ENCODE data around the gene KIAA1586. TPM values are rescaled to one million over a fixed set of nuclear protein-coding genes. Genes with fewer than 3 reads are reported as not detected.
A peak's percentile ranks its signal among the peaks of the same experiment; 100 is the strongest.

KIAA1586 gene
- total RNA-seq, 1 donor from 2014 or later, result 39.8 TPM

DNA sequence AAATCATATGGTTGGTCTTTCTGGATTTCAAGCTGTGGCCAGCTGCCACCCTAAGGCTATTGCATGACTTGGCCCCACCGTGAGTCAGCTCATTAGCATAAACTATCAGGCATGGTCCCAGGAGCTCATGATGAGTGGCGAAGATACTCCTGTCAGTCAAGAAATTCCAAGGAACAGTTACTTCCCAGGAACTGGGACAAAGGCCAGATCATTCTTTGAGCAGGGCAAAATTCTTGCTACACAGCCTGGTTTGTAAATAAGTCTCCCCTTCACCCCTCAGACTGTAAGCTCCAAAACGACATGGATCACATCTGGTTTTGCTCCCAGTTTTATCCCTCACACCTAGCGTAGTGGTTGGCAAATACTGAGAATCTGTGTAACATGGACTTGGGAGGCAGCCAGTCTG, 33.0 kb upstream of the KIAA1586 start:
- no peaks in the 10 kb centered on the region for H3K9me3 Mint-ChIP-seq
- H3K27me3 Mint-ChIP-seq (ENCODE audit: low read depth), result no peaks in the 10 kb centered on the region
- TF ChIP-seq, protein P1, sequence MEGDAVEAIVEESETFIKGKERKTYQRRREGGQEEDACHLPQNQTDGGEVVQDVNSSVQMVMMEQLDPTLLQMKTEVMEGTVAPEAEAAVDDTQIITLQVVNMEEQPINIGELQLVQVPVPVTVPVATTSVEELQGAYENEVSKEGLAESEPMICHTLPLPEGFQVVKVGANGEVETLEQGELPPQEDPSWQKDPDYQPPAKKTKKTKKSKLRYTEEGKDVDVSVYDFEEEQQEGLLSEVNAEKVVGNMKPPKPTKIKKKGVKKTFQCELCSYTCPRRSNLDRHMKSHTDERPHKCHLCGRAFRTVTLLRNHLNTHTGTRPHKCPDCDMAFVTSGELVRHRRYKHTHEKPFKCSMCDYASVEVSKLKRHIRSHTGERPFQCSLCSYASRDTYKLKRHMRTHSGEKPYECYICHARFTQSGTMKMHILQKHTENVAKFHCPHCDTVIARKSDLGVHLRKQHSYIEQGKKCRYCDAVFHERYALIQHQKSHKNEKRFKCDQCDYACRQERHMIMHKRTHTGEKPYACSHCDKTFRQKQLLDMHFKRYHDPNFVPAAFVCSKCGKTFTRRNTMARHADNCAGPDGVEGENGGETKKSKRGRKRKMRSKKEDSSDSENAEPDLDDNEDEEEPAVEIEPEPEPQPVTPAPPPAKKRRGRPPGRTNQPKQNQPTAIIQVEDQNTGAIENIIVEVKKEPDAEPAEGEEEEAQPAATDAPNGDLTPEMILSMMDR (conservative IDR thresholded peaks at IDR 0.05), result no peak
- DNase-seq (ENCODE audit: low read depth, low spot score), result no peak
- no peak overlapping the region for H3K4me3 Mint-ChIP-seq
- H3K4me1 Mint-ChIP-seq, result no peaks in the 10 kb centered on the region
- H3K27ac Mint-ChIP-seq (ENCODE audit: unreplicated experiment), result no peak overlapping the region
- no peaks in the 10 kb centered on the region for H3K36me3 Mint-ChIP-seq (ENCODE audit: low read depth)

- Mint-ChIP-seq H3K27ac (ENCODE audit: unreplicated experiment) (no peak overlapping the region), H3K27me3 (ENCODE audit: low read depth) (no peaks in the 10 kb centered on the region), H3K4me3 (no peak overlapping the region), H3K4me1 (no peaks in the 10 kb centered on the region), H3K9me3 (no peaks in the 10 kb centered on the region), H3K36me3 (ENCODE audit: low read depth) (no peaks in the 10 kb centered on the region)
- DNase-seq (ENCODE audit: low read depth, low spot score), result no peak
- TF ChIP-seq, protein P1 (conservative IDR thresholded peaks at IDR 0.05), result no peak
Measured at GRCh38 chr6:57017069-57017468, 29.4 kb upstream of the KIAA1586 start.

- Mint-ChIP-seq H3K27me3 (ENCODE audit: low read depth) (no peaks in the 10 kb centered on the region), H3K4me3 (no peak overlapping the region), H3K9me3 (no peaks in the 10 kb centered on the region), H3K27ac (ENCODE audit: unreplicated experiment) (no peak overlapping the region), H3K4me1 (no peaks in the 10 kb centered on the region), H3K36me3 (ENCODE audit: low read depth) (no peaks in the 10 kb centered on the region)
- TF ChIP-seq, protein P1 (conservative IDR thresholded peaks at IDR 0.05), result no peak
- no peak for DNase-seq (ENCODE audit: low read depth, low spot score)
Measured at GRCh38 chr6:57017841-57018240, 28.7 kb upstream of the KIAA1586 start.

DNA sequence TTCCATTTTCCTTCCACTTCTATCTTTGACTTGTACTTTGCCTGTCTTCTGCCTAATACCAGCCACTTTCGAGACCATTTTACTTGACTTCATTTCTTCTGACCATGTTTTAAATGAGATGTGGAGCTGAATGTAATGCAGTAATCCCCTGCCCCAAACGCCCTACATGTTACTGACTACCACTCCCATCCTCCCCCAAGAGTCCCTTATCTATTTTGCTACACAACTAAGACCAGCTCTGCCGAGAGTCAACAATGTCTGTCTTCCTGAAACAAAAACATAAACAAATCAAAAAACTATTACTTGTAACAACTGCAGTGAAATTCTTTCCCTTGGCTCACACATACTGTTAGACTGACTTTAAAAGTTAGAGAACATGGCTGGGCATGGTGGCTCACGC, 27.1 kb upstream of the KIAA1586 start:
- H3K4me1 Mint-ChIP-seq, result no peaks in the 10 kb centered on the region
- DNase-seq (ENCODE audit: low read depth, low spot score), result no peak
- TF ChIP-seq, protein P1 (conservative IDR thresholded peaks at IDR 0.05), result no peak
- no peaks in the 10 kb centered on the region for H3K27me3 Mint-ChIP-seq (ENCODE audit: low read depth)
- H3K36me3 Mint-ChIP-seq (ENCODE audit: low read depth), result peaks cover 3% of the 10 kb centered on the region
- H3K4me3 Mint-ChIP-seq, result no peak overlapping the region
- H3K9me3 Mint-ChIP-seq, result peaks cover under 1% of the 10 kb centered on the region
- H3K27ac Mint-ChIP-seq (ENCODE audit: unreplicated experiment), result no peak overlapping the region

DNA sequence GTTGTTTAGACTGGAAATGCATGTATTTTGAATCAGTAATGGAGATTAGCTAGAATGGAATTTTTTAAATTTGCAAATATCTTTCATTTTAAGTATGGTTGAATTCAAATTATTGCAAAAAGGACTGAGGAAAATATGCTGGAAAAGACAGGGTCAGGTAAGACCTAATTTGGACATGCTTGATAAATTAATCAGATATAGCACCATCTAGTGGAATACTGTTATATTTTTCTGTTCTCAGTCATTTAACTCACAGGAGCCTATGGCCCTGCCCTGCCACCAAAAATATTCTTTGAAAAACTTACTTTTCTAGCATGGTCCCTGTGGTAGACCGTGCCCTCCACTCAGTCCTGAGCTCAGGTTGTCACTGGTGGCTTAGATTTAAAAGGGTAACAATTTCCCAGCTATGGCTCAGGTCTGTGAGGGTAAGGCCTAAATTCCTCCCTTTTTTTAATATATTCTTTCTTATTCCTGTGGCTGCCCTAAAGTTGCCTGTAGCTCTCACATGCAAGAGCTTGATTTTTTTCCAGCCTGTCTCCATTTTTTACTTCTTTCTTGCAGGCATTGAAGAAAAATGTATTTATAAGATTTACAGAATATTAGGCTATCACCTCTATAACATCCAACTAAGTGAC, 25.3 kb upstream of the KIAA1586 start:
- Mint-ChIP-seq H3K36me3 (ENCODE audit: low read depth) (peaks cover 16% of the 10 kb centered on the region), H3K9me3 (peaks cover 10% of the 10 kb centered on the region), H3K27ac (ENCODE audit: unreplicated experiment) (no peak overlapping the region), H3K4me3 (no peak overlapping the region), H3K27me3 (ENCODE audit: low read depth) (no peaks in the 10 kb centered on the region), H3K4me1 (no peaks in the 10 kb centered on the region)
- DNase-seq (ENCODE audit: low read depth, low spot score), result no peak
- TF ChIP-seq, protein P1 (conservative IDR thresholded peaks at IDR 0.05), result peak; percentile 79

All from neural crest cell (in vitro differentiated cells).